HEK293 (cell line): ENCODE data around the gene FSTL3.

Source experiments
- FEZF1 ChIP-seq: fragments of 450-650 bp; formaldehyde crosslinking; IDR thresholded peaks from 2 replicates; pipeline ENCODE4 v1.5.1; 2016; ENCODE audit warnings: missing biosample characterization, missing genetic modification characterization
- GLI4 ChIP-seq: fragments of 450-650 bp; formaldehyde crosslinking; IDR thresholded peaks from 2 replicates; pipeline ENCODE4 v1.5.1; 2016; ENCODE audit warnings: missing biosample characterization, missing genetic modification characterization
- GLIS1 ChIP-seq: fragments of 450-650 bp; formaldehyde crosslinking; IDR thresholded peaks from 2 replicates; pipeline ENCODE4 v1.5.1; 2016; ENCODE audit warnings: missing biosample characterization, missing genetic modification characterization
- GLIS2 ChIP-seq: fragments of 450-650 bp; formaldehyde crosslinking; IDR thresholded peaks from 2 replicates; pipeline ENCODE4 v1.5.1; 2016; ENCODE audit warnings: missing biosample characterization, missing genetic modification characterization
- KLF10 ChIP-seq: fragments of 450-650 bp; IDR thresholded peaks from 2 replicates; pipeline ENCODE4 v1.5.1; 2018; ENCODE audit warnings: missing biosample characterization, mild to moderate bottlenecking, missing genetic modification characterization
- KLF16 ChIP-seq: fragments of 450-650 bp; formaldehyde crosslinking; IDR thresholded peaks from 2 replicates; pipeline ENCODE4 v1.5.1; 2017; ENCODE audit warnings: missing biosample characterization, missing genetic modification characterization
- KLF8 ChIP-seq: fragments of 450-650 bp; formaldehyde crosslinking; IDR thresholded peaks from 2 replicates; pipeline ENCODE4 v1.5.1; 2016; ENCODE audit warnings: missing biosample characterization, missing genetic modification characterization
- KLF9 ChIP-seq: fragments of 450-650 bp; formaldehyde crosslinking; IDR thresholded peaks from 2 replicates; pipeline ENCODE4 v1.5.1; 2016; ENCODE audit warnings: missing biosample characterization, missing genetic modification characterization, low read depth
- MYNN ChIP-seq: fragments of 450-650 bp; formaldehyde crosslinking; IDR thresholded peaks from 2 replicates; pipeline ENCODE4 v1.5.1; 2016; ENCODE audit warnings: missing biosample characterization, missing genetic modification characterization, borderline replicate concordance
- ZFHX2 ChIP-seq: fragments of 450-650 bp; formaldehyde crosslinking; conservative IDR thresholded peaks from 2 replicates; pipeline ENCODE4 v1.5.1; 2016; ENCODE audit warnings: missing biosample characterization, missing genetic modification characterization
- ZNF10 ChIP-seq: fragments of 450-650 bp; formaldehyde crosslinking; IDR thresholded peaks from 2 replicates; pipeline ENCODE4 v1.5.1; 2017; ENCODE audit warnings: missing biosample characterization, missing genetic modification characterization
- ZNF112 ChIP-seq: fragments of 450-650 bp; formaldehyde crosslinking; IDR thresholded peaks from 2 replicates; pipeline ENCODE4 v1.5.0; 2017; ENCODE audit warnings: missing biosample characterization, missing genetic modification characterization
- ZNF23 ChIP-seq: fragments of 450-650 bp; formaldehyde crosslinking; IDR thresholded peaks from 2 replicates; pipeline ENCODE4 v1.5.1; 2016; ENCODE audit warnings: missing biosample characterization, missing genetic modification characterization, borderline replicate concordance
- ZNF324 ChIP-seq: fragments of 450-650 bp; formaldehyde crosslinking; IDR thresholded peaks from 2 replicates; pipeline ENCODE4 v1.5.1; 2016; ENCODE audit warnings: missing biosample characterization, missing genetic modification characterization
- ZNF354C ChIP-seq: fragments of 450-650 bp; formaldehyde crosslinking; IDR thresholded peaks from 2 replicates; pipeline ENCODE4 v1.5.1; 2016; ENCODE audit warnings: missing biosample characterization, missing genetic modification characterization, low read depth, borderline replicate concordance
- ZNF501 ChIP-seq: fragments of 450-650 bp; formaldehyde crosslinking; IDR thresholded peaks from 2 replicates; pipeline ENCODE4 v1.5.1; 2016; ENCODE audit warnings: missing biosample characterization, missing genetic modification characterization
- ZNF510 ChIP-seq: fragments of 450-650 bp; formaldehyde crosslinking; IDR thresholded peaks from 2 replicates; pipeline ENCODE4 v1.5.1; 2018; ENCODE audit warnings: mild to moderate bottlenecking, missing genetic modification characterization, missing biosample characterization; ENCODE audit not compliant: insufficient replicate concordance
- ZNF549 ChIP-seq: fragments of 450-650 bp; IDR thresholded peaks from 2 replicates; pipeline ENCODE4 v1.5.1; 2018; ENCODE audit warnings: missing biosample characterization, missing genetic modification characterization, mild to moderate bottlenecking, inconsistent platforms, moderate library complexity
- ZNF707 ChIP-seq: fragments of 450-650 bp; formaldehyde crosslinking; IDR thresholded peaks from 2 replicates; pipeline ENCODE4 v1.5.1; 2016; ENCODE audit warnings: missing biosample characterization, missing genetic modification characterization
- ZNF777 ChIP-seq: fragments of 450-650 bp; formaldehyde crosslinking; IDR thresholded peaks from 2 replicates; pipeline ENCODE4 v1.5.1; 2017; ENCODE audit warnings: missing biosample characterization, missing genetic modification characterization, borderline replicate concordance
- TF ChIP-seq, protein P1 (sequence below): fragments of 450-650 bp; formaldehyde crosslinking; IDR thresholded peaks from 2 replicates; pipeline ENCODE4 v1.5.1; 2016; ENCODE audit warnings: missing biosample characterization, missing genetic modification characterization
- TF ChIP-seq, protein P2 (sequence below): fragments of 450-650 bp; formaldehyde crosslinking; IDR thresholded peaks from 2 replicates; pipeline ENCODE4 v1.5.1; 2016; ENCODE audit warnings: missing biosample characterization, missing genetic modification characterization
- TF ChIP-seq, protein P3 (sequence below): fragments of 450-650 bp; formaldehyde crosslinking; IDR thresholded peaks from 2 replicates; pipeline ENCODE4 v1.5.1; 2016; ENCODE audit warnings: missing biosample characterization, missing genetic modification characterization, low read depth
- TF ChIP-seq, protein P4 (sequence below): sonication (generic); formaldehyde crosslinking; IDR thresholded peaks from 2 replicates; pipeline ENCODE4 v1.8.1; 2022; ENCODE audit warnings: mild to moderate bottlenecking, moderate library complexity, missing genetic modification reagents
- TF ChIP-seq, protein P5 (sequence below): fragments of 450-650 bp; IDR thresholded peaks from 2 replicates; pipeline ENCODE4 v1.5.1; 2018; ENCODE audit warnings: missing biosample characterization, mild to moderate bottlenecking, missing genetic modification characterization
- TF ChIP-seq, protein P6 (sequence below): fragments of 450-650 bp; formaldehyde crosslinking; IDR thresholded peaks from 2 replicates; pipeline ENCODE4 v1.5.1; 2016; ENCODE audit warnings: missing biosample characterization, missing genetic modification characterization

The FSTL3 gene

DNA sequence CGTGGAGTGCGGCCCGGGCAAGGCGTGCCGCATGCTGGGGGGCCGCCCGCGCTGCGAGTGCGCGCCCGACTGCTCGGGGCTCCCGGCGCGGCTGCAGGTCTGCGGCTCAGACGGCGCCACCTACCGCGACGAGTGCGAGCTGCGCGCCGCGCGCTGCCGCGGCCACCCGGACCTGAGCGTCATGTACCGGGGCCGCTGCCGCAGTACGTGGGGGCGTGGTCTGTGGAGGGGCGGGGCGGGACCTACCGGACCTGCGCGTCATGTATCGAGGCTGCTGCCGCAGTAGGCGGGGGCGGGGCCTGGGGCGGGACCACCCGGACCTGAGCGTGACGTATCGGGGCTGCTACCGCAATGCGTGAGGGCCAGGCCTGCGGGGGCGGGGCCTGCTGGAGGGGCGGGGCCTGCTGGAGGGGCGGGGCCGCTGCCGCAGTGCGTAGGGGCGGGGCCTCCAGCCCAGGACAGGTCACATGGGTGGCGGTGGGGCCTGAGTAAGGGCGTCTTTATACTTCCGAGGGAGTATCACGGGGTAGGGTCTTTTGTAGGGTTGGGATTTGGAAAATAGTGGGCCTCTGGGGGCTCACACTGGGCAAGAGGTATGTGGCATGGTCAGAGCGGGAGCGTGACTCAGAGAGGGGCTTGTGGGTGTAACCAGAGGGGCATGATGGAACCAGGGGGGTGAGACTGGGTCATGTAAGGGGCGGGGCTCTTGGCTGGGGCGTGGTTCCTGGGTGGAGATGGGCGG lies 4.3 kb downstream of the FSTL3 start (continued):
- TF ChIP-seq, protein P1, sequence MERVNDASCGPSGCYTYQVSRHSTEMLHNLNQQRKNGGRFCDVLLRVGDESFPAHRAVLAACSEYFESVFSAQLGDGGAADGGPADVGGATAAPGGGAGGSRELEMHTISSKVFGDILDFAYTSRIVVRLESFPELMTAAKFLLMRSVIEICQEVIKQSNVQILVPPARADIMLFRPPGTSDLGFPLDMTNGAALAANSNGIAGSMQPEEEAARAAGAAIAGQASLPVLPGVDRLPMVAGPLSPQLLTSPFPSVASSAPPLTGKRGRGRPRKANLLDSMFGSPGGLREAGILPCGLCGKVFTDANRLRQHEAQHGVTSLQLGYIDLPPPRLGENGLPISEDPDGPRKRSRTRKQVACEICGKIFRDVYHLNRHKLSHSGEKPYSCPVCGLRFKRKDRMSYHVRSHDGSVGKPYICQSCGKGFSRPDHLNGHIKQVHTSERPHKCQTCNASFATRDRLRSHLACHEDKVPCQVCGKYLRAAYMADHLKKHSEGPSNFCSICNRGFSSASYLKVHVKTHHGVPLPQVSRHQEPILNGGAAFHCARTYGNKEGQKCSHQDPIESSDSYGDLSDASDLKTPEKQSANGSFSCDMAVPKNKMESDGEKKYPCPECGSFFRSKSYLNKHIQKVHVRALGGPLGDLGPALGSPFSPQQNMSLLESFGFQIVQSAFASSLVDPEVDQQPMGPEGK (tag by site-specific recombination): peak; percentile 98
- TF ChIP-seq ZNF23 (no peak), ZNF501 (tag by site-specific recombination) (no peak), KLF8 (peak; percentile 98), ZFHX2 (peak; percentile 78), FEZF1 (tag by site-specific recombination) (no peak), ZNF510 (no peak), ZNF112 (tag by site-specific recombination) (no peak), ZNF777 (tag by site-specific recombination) (no peak), KLF10 (peak; percentile 58), ZNF354C (tag by site-specific recombination) (no peak), ZNF549 (tag by site-specific recombination) (no peak), GLI4 (tag by site-specific recombination) (no peak), MYNN (tag by site-specific recombination) (no peak), KLF16 (tag by site-specific recombination) (peak; percentile 84), KLF9 (tag by site-specific recombination) (peak; percentile 97), ZNF10 (no peak), GLIS2 (tag by site-specific recombination) (peak; percentile 81), GLIS1 (tag by site-specific recombination) (peak; percentile 45), ZNF324 (no peak), ZNF707 (tag by site-specific recombination) (no peak)
- TF ChIP-seq, protein P2, sequence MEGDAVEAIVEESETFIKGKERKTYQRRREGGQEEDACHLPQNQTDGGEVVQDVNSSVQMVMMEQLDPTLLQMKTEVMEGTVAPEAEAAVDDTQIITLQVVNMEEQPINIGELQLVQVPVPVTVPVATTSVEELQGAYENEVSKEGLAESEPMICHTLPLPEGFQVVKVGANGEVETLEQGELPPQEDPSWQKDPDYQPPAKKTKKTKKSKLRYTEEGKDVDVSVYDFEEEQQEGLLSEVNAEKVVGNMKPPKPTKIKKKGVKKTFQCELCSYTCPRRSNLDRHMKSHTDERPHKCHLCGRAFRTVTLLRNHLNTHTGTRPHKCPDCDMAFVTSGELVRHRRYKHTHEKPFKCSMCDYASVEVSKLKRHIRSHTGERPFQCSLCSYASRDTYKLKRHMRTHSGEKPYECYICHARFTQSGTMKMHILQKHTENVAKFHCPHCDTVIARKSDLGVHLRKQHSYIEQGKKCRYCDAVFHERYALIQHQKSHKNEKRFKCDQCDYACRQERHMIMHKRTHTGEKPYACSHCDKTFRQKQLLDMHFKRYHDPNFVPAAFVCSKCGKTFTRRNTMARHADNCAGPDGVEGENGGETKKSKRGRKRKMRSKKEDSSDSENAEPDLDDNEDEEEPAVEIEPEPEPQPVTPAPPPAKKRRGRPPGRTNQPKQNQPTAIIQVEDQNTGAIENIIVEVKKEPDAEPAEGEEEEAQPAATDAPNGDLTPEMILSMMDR (tag by site-specific recombination): no peak
- TF ChIP-seq, protein P3, sequence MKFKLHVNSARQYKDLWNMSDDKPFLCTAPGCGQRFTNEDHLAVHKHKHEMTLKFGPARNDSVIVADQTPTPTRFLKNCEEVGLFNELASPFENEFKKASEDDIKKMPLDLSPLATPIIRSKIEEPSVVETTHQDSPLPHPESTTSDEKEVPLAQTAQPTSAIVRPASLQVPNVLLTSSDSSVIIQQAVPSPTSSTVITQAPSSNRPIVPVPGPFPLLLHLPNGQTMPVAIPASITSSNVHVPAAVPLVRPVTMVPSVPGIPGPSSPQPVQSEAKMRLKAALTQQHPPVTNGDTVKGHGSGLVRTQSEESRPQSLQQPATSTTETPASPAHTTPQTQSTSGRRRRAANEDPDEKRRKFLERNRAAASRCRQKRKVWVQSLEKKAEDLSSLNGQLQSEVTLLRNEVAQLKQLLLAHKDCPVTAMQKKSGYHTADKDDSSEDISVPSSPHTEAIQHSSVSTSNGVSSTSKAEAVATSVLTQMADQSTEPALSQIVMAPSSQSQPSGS (tag by site-specific recombination): no peak
- TF ChIP-seq, protein P4, sequence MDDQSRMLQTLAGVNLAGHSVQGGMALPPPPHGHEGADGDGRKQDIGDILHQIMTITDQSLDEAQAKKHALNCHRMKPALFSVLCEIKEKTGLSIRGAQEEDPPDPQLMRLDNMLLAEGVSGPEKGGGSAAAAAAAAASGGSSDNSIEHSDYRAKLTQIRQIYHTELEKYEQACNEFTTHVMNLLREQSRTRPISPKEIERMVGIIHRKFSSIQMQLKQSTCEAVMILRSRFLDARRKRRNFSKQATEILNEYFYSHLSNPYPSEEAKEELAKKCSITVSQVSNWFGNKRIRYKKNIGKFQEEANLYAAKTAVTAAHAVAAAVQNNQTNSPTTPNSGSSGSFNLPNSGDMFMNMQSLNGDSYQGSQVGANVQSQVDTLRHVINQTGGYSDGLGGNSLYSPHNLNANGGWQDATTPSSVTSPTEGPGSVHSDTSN (CRISPR knock-in tag): peak; percentile 88; the same call in 1 of the 2 replicates
- TF ChIP-seq, protein P5, sequence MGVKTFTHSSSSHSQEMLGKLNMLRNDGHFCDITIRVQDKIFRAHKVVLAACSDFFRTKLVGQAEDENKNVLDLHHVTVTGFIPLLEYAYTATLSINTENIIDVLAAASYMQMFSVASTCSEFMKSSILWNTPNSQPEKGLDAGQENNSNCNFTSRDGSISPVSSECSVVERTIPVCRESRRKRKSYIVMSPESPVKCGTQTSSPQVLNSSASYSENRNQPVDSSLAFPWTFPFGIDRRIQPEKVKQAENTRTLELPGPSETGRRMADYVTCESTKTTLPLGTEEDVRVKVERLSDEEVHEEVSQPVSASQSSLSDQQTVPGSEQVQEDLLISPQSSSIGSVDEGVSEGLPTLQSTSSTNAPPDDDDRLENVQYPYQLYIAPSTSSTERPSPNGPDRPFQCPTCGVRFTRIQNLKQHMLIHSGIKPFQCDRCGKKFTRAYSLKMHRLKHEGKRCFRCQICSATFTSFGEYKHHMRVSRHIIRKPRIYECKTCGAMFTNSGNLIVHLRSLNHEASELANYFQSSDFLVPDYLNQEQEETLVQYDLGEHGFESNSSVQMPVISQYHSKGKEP (tag by site-specific recombination): 0 out of 2 replicates have a peak, but pooled peaks have one; percentile 16
- TF ChIP-seq, protein P6, sequence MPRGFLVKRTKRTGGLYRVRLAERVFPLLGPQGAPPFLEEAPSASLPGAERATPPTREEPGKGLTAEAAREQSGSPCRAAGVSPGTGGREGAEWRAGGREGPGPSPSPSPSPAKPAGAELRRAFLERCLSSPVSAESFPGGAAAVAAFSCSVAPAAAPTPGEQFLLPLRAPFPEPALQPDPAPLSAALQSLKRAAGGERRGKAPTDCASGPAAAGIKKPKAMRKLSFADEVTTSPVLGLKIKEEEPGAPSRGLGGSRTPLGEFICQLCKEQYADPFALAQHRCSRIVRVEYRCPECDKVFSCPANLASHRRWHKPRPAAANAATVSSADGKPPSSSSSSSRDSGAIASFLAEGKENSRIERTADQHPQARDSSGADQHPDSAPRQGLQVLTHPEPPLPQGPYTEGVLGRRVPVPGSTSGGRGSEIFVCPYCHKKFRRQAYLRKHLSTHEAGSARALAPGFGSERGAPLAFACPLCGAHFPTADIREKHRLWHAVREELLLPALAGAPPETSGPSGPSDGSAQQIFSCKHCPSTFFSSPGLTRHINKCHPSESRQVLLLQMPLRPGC (tag by site-specific recombination): no peak
